ENCODE results near the gene TRAF3. TPM values are rescaled to one million over a fixed set of nuclear protein-coding genes. Genes with fewer than 3 reads are reported as not detected.

Gene TRAF3
- total RNA-seq, 1 experiment from 2014 or later: 11.2 TPM

- Mint-ChIP-seq H3K36me3 (peaks cover 28% of the 10 kb centered on the region), H3K27me3 (ENCODE audit: low read depth) (no peaks in the 10 kb centered on the region), H3K4me1 (no peaks in the 10 kb centered on the region), H3K27ac (no peak overlapping the region), H3K9me3 (peaks cover 24% of the 10 kb centered on the region), H3K4me3 (no peak overlapping the region)
- TF ChIP-seq E2F4 (CRISPR knock-in tag; IDR thresholded peaks at IDR 0.05; ENCODE audit: borderline replicate concordance, low read depth) (no peak), ZNF396 (CRISPR knock-in tag; IDR thresholded peaks at IDR 0.05; ENCODE audit: borderline replicate concordance) (no peak), FOXP4 (CRISPR knock-in tag; IDR thresholded peaks at IDR 0.05) (no peak), SMAD4 (CRISPR knock-in tag; IDR thresholded peaks at IDR 0.05) (no peak), CREM (CRISPR knock-in tag; IDR thresholded peaks at IDR 0.05) (no peak), USF2 (CRISPR knock-in tag; IDR thresholded peaks at IDR 0.05) (no peak), NFYB (CRISPR knock-in tag; conservative IDR thresholded peaks at IDR 0.05; ENCODE audit: low read depth) (no peak), ATF3 (CRISPR knock-in tag; conservative IDR thresholded peaks at IDR 0.05) (no peak), ATF2 (CRISPR knock-in tag; IDR thresholded peaks at IDR 0.05; ENCODE audit: borderline replicate concordance, low read depth) (no peak), AR (CRISPR knock-in tag; IDR thresholded peaks at IDR 0.05) (no peak), AFF4 (CRISPR knock-in tag; IDR thresholded peaks at IDR 0.05; ENCODE audit: borderline replicate concordance) (no peak), ZNF232 (CRISPR knock-in tag; IDR thresholded peaks at IDR 0.05) (no peak), MYBL2 (CRISPR knock-in tag; IDR thresholded peaks at IDR 0.05) (no peak), NFE2L1 (CRISPR knock-in tag; IDR thresholded peaks at IDR 0.05) (no peak)
- CTCF ChIA-PET: no interaction called here
- POLR2A ChIA-PET: no interaction called here
- ATAC-seq: no peak
- no peak for DNase-seq (ENCODE audit: low spot score)
These were observed 129.5 kb downstream of the TRAF3 start for GRCh38 chr14:102906616-102907302.

All from WTC11 (cell line).